Activated CD8-positive, alpha-beta memory T cell treated with anti-CD3 and anti-CD28 coated beads, Interleukin-2, amount 50 U/mL, for 24 hours (primary cell): ENCODE results near the gene CASZ1.

Experiments used
- DNase-seq: peaks from one replicate; pipeline ENCODE4 v3.0.0-alpha.2; 2020; ENCODE audit errors: extremely low read depth

CASZ1 gene, protein sequence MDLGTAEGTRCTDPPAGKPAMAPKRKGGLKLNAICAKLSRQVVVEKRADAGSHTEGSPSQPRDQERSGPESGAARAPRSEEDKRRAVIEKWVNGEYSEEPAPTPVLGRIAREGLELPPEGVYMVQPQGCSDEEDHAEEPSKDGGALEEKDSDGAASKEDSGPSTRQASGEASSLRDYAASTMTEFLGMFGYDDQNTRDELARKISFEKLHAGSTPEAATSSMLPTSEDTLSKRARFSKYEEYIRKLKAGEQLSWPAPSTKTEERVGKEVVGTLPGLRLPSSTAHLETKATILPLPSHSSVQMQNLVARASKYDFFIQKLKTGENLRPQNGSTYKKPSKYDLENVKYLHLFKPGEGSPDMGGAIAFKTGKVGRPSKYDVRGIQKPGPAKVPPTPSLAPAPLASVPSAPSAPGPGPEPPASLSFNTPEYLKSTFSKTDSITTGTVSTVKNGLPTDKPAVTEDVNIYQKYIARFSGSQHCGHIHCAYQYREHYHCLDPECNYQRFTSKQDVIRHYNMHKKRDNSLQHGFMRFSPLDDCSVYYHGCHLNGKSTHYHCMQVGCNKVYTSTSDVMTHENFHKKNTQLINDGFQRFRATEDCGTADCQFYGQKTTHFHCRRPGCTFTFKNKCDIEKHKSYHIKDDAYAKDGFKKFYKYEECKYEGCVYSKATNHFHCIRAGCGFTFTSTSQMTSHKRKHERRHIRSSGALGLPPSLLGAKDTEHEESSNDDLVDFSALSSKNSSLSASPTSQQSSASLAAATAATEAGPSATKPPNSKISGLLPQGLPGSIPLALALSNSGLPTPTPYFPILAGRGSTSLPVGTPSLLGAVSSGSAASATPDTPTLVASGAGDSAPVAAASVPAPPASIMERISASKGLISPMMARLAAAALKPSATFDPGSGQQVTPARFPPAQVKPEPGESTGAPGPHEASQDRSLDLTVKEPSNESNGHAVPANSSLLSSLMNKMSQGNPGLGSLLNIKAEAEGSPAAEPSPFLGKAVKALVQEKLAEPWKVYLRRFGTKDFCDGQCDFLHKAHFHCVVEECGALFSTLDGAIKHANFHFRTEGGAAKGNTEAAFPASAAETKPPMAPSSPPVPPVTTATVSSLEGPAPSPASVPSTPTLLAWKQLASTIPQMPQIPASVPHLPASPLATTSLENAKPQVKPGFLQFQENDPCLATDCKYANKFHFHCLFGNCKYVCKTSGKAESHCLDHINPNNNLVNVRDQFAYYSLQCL (N-terminal part only)

DNA sequence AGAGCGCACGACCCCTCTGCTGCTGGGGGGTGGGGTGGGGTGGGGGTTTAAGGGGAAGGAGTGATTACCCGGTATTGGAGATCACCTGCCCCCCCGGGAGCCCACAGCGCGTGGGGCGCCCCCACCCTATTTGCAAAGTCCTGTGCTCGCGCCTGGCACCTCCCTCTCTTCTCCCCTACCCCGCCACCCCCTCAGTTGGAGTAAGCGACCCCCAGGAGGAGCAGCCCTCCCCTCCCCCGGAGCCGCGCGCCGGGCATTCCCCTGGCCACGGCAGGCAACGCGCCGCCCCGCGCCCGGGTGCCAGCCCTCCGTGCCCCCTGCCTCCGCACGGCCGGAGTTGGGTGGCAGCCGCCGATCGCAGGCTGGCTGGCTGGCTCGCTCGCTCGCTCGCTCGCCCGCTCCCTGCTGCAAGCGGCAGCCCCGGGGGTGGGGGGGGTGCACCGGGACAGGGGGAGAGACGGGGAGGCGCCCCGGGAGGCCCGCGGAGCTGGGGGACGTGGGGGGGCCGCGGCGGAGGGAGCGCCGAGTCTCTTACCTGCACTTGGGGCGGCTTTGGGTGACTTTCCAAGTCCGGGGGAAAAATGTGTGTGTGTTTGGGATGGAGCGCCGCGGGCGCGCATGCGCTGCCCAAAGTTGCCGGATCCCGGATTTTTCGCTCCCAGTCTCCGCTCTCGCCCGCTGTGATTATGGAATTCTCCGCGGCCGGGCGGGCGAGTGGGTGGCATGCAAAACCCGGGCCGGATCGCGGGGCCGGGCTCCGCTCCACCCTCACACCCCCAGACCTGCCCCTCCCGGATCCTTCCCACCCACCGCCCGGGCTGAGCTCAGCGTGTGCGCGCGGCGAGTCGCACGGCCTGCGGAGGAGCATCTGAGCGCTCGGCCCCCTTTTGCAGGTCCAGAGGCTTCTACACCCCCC, at the start of gene CASZ1:
Gene CASZ1, minus strand, starts transcription at position 618 of the 916 bp plus-strand sequence. CDS start 102,757 bp downstream, outside the sequence.
- no peak for DNase-seq

DNA sequence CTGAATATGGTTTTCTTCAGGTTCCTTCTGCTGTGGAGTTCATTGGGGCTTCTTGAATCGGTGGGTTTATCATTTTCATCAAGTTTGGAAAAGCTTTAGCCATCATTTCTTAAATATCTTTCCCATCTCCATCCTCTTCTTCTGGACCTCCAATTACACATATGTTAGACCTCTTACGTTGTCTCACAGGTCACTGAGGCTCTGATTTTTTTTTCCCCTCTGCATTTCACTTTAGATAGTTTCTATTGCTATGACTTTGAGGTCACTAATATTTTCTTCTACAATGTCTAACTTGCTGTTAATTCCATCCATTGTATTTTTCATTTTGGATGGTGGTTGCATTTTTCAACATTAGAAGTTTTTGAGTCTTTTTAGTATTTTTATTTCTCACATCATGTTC, 47.3 kb upstream of the CASZ1 start:
- no peak for DNase-seq

DNA sequence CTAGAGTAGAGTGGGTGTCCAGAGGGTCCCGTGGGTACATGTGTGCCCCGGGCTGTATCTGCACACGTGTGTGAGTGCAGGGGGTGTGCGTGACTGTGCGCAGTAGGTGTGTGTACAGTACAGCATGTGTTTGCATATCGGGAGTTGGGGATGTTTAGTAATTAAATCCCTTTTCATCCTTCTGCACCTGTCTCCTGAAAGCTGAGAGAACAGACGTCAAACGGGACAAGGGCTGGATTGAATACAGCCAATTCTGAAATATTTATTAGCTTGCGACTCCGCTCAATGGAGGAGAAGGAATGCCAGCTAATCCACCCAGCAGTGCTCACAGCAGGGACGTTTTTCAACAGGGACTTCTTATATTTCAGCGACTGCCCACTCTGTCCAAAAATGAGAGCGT, 44.7 kb upstream of the CASZ1 start:
- DNase-seq, result no peak

DNA sequence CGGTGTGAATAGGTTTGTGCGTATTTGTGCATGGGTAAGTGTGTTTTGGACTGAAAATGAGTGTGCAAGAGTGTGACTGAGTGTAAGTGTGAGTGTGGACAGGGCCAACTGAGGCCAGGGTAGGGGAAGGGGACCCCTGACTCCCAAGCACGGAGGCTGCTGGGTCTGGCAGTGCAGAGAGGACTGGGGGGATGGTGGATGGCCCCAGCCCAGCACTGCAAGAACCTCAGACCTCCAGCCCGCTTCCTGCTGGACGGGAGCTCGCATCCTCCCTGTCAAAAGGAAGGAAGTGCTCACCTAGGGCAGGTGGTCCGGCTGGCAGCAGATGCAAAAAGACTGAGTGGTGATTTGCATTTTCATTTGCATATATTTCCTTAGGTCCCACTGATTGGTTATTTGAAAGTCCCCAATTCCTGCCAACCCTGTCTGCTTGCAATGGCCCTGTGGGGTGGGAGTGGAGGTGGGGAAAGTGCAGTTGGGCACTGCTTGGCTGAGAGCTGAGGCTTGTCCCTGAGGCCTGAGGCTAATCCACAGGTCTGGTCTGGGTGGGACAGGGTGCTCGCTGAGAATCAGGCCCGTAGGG, 42.8 kb upstream of the CASZ1 start:
- DNase-seq, result no peak

DNA sequence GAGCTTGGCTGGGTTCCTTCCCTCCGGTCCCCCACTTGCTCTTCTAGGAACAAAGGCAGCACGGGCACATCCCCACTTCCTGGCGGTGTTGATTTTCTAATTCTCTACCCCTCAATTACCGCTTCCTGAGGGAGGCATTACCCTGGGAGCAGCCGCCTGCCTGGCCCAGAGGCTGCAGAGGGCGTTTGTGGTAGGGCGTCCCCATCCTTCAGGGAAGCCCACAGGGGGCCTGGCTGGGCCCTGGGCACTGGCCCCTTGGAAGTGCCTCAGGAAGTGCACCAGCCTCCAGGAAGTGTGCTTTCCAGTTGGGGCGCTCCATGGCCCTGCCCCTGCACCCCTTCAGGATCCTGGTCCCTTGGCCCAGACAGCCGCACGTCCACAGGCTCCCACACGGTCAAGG, 42.1 kb upstream of the CASZ1 start:
- DNase-seq, result no peak

DNA sequence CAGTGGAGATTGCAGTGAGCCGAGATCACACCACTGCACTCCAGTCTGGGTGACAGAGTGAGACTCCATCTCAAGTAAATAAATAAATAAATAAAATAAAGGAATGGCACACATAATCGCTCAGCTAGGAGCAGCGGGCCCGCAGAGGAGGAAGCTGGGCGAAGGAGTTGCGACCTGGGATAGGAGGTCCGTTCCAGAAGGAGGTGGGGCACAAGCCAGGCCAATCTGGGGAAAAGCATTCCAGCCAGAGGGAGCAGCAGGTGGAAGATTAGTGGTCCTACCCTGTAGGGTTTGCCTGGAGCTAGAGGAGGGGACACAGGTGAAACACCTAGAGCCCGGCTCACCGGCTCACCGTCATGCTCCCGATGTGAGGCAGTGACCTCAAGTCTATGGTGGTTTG, 40.3 kb upstream of the CASZ1 start:
- no peak for DNase-seq

DNA sequence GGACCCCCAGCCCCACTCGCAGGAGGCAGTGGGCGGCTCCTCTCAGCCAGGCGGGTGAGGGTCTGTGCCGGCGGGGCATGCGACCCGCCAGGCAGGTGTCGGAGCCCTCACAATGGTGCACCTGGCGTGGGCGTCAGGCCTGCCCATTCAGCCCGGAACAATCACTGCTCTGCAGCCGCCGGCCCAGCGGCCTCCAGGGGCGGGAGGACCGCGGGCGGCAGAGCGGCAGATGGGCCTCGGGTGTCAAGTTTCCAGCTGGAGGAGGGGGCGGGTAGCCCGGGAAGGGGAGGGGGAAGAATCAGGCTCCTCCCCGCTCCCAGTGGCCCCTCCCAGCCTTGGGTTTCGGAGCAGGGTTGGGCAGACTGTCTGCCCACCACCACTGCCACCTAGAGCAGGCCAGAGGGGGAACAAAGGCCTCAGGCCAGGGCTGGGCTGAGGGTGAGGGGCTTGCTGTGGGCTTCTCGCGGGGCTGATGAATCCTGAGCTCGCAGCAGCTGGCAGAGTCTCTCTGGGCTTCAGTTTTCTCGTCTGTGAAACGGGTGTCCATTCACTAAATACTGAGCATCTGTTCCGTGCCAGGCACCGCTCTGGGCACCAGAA, 39.5 kb upstream of the CASZ1 start:
- no peak for DNase-seq

DNA sequence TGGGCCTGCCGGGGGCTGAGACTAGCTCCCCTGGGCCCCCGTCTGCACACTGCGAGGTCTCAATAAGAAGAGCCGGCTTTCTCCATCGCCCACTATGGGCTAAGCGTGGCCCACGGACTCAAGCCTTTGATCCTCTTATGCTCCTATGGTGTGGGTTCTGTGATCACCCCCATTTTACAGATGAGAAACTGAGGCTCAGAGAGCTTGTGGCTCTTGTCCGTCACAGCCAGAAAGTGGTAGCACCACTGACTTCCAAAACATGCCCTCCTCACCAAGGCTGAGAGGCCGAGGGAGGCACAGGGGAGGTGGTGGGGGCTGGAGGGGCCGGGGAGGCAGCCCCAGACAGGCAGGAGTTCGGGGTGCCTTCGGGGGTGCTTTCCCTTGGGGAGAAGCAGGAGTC, 39.0 kb upstream of the CASZ1 start:
- no peak for DNase-seq

DNA sequence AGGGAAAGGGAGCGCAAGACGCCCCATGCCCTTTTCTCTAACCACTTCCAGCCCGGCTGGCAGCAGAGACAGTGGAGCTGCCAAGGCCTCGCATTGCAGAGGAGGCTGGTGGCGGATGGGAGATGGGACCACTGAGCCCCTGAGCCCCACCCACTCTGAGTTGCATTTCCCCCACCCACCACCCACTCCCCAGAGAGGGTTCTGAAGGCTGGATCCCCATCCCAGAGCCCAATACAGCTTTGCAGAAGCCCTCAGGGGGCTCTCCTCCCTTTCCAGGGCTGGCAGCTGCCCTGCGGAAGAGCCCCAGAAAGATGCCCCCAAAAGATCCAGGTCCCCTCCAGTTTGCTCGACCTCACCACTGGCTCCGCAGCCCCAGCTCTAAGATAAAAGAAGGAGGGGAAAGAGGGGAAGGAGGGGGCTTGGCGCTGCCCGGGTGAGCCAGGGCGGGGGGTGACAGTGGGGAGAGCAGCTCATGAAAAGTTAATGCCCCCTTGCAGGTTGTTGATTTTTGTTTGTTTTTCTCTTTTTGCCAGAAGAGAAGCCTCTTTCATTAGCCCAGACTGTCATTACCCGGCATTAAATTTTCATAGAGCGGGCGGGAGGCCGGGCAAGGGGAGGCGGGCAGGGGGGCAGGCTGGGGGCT, 38.4 kb upstream of the CASZ1 start:
- no peak for DNase-seq

DNA sequence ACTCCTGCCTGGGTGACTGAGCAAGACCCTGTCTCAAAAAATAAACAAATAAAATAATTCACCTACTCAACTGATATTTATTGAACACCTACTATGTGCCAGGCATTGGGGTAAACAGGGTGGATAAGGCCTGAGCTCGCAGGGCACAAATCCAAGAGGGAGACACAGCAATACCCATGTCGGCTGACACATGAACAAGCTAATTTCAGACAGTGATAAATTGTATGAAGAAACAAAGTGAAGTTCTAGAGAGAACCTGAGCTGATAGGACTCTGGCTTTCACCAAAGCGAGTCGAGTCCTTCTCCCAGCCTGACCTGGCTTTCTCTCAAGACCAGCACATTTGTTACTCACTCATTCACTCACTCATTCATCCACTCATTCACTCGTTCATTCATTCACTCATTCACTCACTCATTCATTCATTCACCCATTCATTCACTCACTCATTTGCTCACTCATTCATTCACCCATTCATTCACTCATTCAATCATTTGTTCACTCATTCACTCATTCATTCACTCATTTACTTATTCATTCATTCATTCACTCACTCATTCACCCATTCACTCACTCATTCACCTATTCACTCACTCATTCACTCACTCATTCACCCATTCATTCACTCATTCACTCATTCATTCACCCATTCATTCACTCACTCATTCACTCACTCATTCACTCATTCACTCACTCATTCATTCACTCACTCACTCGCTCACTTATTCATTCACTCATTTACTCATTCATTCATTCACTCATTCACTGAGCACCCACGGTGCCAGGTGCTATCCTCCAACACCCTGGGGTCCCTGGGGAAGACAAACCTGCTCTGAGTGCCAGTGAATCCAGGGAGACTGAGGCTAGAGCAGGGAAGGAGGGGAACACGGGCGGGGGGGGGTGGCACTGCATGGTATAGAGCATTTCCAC, 37.4 kb upstream of the CASZ1 start:
- DNase-seq, result no peak

DNA sequence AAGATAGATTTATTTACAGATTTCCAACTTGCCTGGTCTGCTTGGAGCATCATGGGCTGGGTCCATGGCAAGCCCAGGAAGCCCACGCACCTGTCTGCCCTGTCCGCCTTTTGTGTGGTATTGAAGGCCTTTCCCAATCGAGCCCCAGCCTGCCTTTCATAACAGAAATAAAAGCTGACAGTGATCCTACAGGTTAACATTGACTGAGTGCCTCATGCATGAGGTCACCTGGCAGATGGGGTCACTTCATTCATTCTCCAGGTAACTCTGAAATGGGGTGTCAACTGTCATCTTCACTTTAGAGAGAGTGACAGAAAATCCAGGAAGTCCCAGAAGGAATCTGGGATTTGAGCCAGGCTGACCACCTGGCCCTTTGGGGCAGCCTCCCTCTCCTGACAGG, 36.3 kb upstream of the CASZ1 start:
- DNase-seq, result no peak

DNA sequence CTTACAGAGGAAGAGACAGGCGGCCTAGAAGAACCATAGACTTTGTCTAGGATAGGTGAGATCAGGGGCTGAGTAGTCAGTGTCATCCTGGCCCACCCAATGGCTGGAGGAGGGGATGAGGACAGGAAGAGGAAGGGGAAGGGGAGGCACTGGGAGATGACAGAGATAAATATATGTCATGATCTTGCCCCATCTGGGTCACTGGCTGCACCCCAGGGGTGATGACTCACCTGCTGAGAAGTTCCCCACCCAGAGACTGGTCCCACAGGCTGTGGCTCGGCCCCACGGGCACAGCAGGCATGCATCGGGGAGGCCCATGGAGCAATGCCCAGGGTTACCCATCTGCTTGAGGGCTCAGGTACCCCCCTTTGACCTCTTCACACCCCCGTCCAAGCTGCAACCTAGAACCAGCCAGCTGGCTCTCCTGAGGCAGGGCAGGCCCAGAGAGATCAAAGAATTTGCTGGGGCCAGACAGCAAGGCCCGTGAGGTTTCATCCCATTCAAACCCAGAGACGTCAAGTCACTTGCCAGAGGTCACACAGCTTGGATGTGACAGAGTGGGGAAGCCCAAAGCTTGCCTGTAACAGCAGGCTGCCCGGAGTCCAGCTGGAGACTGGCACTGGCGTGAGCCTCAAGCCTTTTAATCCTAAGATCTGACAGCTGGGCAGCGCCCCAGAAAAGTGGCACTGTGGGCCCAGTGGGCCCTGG, 34.7 kb upstream of the CASZ1 start:
- DNase-seq, result no peak

DNA sequence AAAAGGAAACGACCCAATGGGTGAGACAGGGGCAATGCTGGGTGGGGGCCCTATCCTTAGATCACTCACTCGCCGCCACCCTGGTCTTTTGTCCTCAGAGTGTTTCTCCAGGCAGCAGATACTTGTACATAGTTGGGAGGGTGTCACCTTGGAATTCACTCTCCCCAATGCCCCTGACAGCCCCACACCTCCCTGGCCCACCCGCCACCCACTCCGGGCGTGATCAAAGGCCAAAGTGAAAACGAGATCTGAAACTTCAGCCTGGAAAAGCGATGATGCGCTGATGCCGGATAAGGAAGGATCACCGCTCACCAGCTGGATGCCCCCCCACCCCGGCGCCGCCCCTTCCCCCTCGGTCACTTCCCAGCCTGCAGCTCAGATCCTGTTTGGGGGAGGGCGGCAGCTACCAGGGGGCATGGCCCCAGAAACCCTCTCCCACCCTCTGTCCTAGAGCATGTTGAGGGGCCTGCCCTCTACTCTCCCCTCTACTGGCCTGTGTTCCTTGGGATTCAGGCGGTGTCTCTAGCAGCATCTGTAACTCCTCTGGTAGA, 33.6 kb upstream of the CASZ1 start:
- no peak for DNase-seq

DNA sequence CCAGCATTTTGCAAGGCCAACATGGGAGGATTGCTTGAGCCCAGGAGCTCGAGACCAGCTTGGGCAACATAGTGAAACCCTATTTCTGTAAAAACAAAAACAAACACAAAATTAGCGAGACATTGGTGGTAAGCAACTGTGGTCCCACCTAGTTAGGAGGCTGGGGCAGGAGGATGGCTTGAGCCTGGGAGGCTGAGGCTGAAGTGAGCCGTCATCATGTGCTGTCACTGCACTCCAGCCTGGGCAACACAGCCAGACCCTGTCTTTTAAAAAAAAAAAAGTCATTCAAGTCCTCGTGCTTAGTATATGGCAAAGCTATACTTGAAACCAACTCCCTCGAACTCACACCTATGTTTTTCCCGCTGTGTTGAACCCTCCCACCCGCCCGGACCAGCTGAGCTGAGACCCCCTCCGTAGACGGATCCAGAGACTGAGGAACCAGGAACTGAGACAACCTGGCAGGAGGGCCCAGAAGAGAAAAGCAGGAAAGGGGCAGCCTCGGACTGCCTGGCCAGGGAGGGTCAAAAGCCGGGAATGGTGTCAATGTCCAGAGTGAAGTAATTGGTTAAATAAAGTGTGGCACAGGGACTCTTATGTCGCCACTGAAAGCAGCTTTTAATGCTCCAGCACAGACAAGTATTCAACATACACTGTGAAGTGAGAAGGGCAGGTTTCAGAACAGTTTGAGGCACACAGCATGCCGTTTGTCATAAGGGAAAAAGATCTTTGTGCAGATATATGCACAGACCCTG, 32.8 kb upstream of the CASZ1 start:
- no peak for DNase-seq

DNA sequence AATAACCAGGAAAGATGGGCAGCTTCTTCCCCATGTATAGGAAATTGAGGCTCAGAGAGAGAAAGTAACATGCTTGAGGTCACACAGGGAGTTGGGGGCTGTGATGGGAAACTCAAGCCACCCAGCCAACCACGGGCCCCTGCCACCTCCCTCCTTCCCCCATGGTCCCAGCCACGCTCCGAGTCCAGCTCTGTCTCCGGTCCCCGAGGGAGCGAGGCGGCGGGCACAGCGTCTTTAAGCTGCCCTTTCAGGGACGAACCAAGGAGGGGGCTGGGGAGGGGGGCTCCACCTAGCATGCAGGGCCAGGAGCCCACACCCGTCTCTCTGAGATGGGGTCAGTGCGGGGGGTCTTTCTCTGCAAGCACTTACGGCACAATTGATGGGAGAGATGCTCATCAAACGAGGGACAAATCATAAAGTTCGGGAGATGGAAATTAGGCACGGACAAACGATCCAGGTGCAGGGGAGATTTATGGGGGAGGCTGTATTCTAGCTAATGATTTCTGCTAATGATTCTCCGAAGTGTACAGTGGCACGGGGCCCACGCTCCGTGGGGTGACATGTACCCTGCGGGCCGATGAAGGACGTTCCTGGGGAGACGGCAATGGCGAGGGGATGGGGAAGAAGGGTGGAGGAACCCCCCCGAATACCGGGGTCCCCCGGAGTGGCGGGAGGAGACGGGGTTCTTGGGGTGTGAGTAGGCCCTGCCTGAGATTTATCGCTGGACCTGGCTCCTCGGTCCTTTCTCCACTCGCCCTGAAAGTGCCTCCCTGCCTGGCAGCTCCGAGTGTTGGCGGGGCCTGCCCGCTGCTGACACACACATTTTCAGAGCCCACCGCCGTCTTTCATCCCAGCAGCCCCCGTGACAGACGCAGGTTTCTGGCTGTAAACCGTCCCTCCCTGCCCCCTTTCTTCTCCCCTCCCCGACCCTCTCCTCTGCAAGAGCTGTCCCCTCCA, 31.2 kb upstream of the CASZ1 start:
- no peak for DNase-seq

DNA sequence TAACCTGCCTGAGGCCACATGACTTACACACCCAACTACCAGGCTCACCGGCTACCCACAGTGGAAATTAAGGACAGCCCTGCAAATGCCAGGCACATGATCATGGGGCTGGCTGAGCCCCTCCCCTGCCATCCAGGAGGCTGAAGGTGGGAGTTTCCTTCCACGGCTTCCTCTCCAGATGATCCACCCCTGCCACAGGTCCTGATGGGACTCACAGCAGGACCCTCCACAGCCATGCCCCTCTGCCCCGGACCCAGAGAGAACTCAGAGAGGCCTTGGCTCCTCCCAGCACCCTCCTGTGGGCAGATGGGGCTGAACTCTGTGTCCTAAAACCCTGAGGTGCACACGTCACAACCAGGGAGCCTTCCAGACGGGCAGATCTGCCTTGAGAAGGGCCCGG, 29.1 kb upstream of the CASZ1 start:
- DNase-seq, result no peak
